ENCODE measurements around the gene FAM193B.

DNA sequence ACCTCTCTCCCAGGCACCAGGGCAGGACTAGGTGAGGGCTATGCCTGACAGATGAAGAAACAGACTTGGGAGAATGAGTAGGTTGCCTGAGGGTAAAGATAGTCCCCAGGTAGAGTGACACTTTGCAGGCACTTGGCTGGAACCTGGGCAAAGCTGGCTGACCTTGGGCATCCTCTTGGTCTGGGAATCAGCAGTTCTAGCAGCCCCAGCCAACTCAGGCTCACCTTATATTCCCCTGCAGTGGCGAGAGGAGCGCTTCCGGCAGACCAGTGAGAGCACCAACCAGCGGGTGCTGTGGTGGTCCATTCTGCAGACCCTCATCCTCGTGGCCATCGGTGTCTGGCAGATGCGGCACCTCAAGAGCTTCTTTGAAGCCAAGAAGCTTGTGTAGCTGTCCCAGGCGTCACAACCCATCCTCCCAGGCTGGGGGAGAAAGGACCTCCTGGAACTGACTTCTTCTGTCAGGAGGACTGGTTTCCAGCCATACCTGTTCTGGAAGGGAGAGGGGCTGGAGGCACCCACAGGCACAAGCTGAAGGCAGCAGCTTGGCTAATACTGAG lies 40.7 kb upstream of the FAM193B start:
- TF ChIP-seq, protein P1, sequence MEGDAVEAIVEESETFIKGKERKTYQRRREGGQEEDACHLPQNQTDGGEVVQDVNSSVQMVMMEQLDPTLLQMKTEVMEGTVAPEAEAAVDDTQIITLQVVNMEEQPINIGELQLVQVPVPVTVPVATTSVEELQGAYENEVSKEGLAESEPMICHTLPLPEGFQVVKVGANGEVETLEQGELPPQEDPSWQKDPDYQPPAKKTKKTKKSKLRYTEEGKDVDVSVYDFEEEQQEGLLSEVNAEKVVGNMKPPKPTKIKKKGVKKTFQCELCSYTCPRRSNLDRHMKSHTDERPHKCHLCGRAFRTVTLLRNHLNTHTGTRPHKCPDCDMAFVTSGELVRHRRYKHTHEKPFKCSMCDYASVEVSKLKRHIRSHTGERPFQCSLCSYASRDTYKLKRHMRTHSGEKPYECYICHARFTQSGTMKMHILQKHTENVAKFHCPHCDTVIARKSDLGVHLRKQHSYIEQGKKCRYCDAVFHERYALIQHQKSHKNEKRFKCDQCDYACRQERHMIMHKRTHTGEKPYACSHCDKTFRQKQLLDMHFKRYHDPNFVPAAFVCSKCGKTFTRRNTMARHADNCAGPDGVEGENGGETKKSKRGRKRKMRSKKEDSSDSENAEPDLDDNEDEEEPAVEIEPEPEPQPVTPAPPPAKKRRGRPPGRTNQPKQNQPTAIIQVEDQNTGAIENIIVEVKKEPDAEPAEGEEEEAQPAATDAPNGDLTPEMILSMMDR (IDR thresholded peaks at IDR 0.05), result no peak
- TF ChIP-seq EZH2 (IDR thresholded peaks at IDR 0.05; ENCODE audit: borderline replicate concordance, insufficient read depth, low read depth, low read length, poor library complexity, severe bottlenecking), result no peak
